Activated naive CD8-positive, alpha-beta T cell (primary cell): Measurements from ENCODE around the gene CBX4.

Source experiments
- H3K27ac Mint-ChIP-seq: one replicate; pipeline ENCODE4 v1.8.0; 2021; ENCODE audit warnings: mixed read lengths
- H3K27me3 Mint-ChIP-seq: one replicate; pipeline ENCODE4 v1.8.0; 2021; ENCODE audit warnings: mixed read lengths
- H3K36me3 Mint-ChIP-seq: one replicate; pipeline ENCODE4 v1.8.0; 2021; ENCODE audit warnings: mixed read lengths
- H3K4me1 Mint-ChIP-seq: one replicate; pipeline ENCODE4 v1.8.0; 2021; ENCODE audit warnings: low read depth, mixed read lengths
- H3K4me3 Mint-ChIP-seq: one replicate; pipeline ENCODE4 v1.8.0; 2021; ENCODE audit warnings: mild to moderate bottlenecking, mixed read lengths
- H3K9me3 Mint-ChIP-seq: one replicate; pipeline ENCODE4 v1.8.0; 2021; ENCODE audit warnings: low read depth, mixed read lengths

CBX4 gene

DNA sequence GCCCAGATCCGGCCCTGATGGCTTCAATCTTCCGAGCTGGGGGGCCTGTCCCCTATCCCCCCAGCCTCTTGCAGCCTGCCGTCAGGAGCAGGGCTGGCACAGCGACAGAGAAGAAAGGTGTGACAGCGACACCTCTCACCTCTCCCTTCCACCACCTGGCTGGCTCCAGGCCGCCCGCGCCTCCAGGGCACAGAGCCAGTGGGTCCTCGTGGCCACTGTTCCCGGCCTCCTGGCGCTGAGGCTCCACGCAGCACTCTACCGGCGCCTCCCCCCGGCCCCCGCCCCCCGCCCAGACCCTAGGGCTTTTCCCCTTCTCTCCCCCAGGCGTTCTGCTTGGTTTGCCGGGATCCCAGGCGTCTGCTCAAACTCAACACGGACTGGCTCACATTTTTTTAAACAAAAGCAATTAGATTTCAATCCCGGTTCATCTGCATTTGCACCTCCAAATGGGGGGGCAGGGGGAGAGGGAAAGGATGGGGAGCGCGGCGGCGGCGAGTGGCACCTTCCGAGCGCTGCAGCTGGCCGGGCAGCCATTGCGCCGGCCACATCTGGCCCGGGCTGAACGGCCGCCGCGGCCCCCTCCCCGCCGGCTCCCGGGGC, 29.6 kb downstream of the CBX4 start:
- Mint-ChIP-seq H3K36me3 (no peaks in the 10 kb centered on the region), H3K27me3 (peaks cover 36% of the 10 kb centered on the region), H3K27ac (no peak overlapping the region), H3K4me3 (no peak overlapping the region), H3K9me3 (no peaks in the 10 kb centered on the region), H3K4me1 (peaks cover 36% of the 10 kb centered on the region)

DNA sequence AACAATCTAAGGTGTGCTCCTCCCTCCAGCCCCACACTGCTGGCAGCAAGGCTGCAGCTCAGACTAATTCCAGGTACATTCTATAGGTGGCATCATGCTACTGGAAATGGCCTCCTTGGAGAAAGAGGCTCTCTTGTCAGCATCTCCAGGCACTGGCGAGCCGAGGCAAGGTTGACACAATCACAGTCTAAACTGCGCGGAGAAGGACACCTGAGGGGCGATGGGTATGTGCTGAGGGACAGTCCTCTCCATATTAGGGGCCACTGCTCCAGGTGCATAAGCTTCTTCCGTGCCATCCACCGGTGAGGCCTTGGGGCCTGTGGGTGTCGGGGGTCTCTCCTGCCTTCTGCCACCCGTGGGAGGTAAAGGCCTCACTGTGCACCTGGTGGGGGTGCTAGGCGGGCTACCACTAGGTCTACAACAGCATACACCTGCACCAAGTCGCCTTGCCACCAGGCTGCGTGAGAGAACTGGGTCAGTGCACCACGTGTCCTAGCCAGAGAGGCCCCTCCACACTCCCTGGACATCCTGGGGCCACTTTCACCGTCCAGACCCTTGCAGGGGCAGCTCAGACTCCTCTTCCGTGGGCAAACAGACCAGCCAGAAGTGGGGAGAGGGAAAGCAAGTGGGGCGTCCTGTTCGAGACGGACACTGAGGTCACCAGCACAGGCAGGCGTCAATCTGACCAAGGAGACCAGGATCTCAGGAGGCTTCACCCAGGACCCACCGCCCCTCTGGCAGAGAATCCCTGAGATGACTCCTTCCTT, 30.3 kb downstream of the CBX4 start:
- peaks cover 35% of the 10 kb centered on the region for H3K4me1 Mint-ChIP-seq
- no peaks in the 10 kb centered on the region for H3K36me3 Mint-ChIP-seq
- no peak overlapping the region for H3K27ac Mint-ChIP-seq
- peak overlapping the region; percentile 32 for H3K4me3 Mint-ChIP-seq
- no peaks in the 10 kb centered on the region for H3K9me3 Mint-ChIP-seq
- peaks cover 35% of the 10 kb centered on the region for H3K27me3 Mint-ChIP-seq

DNA sequence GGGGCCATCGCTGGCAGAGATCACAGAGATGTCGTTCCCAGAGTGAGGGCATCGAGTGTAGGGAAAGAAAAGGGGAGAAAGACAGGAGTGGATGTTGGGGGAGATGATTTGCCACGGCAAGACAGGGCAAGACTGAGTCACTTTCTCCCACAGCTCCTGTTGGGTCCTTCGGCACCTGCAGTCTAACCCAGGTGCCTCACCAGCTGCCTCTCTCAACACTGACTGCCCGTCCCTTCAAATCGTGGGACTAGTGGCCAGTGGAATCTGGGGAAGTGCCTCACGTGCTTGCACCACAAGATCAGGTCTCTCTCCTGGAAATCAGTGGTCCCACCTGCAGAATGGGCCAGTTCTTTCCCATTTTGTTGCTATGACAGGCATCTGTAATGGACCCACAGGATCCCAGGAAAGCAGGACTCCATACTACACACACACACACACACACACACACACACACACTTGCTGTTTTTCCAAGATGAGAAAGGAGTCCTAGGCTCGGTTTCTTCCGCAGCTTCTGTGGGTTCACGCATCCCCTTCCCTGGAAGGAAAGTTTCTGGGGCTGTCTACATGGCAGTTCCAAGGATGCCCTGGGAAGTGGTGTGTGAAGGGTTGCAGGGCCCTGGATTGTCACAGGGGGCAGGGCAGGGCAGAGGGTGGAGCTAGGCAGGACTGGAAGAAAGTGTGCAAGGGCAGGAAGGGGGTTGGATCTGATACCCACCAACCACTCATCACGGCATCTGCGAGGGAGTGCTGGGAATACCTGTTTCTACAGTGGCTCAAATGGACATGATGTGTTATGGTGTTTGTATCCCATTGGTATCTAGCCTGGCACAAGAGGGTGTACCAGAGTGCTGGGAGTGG, 32.1 kb downstream of the CBX4 start:
- peaks cover 38% of the 10 kb centered on the region for H3K4me1 Mint-ChIP-seq
- H3K9me3 Mint-ChIP-seq, result no peaks in the 10 kb centered on the region
- no peak overlapping the region for H3K4me3 Mint-ChIP-seq
- peak overlapping the region; percentile 58 for H3K27ac Mint-ChIP-seq
- H3K27me3 Mint-ChIP-seq, result peaks cover 35% of the 10 kb centered on the region
- H3K36me3 Mint-ChIP-seq, result no peaks in the 10 kb centered on the region

DNA sequence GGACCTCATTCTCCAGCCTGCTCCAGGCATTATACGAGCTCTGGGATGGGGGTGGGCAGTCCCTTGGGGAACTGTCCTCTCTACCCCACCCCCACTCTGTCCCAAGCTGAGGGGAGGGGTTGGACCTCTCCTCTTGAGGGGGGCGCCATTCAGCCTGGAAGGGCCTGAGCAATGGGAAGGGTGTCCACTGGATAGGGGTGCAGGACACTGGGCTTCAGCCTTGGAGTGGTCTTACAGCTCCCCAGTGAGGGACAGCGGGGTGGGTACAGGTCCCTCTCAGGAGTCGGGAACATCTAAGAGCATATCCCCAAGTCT, 32.8 kb downstream of the CBX4 start:
- H3K4me1 Mint-ChIP-seq, result peaks cover 38% of the 10 kb centered on the region
- no peaks in the 10 kb centered on the region for H3K9me3 Mint-ChIP-seq
- H3K27me3 Mint-ChIP-seq, result peaks cover 39% of the 10 kb centered on the region
- H3K27ac Mint-ChIP-seq, result peak overlapping the region; percentile 58
- H3K36me3 Mint-ChIP-seq, result no peaks in the 10 kb centered on the region
- no peak overlapping the region for H3K4me3 Mint-ChIP-seq

DNA sequence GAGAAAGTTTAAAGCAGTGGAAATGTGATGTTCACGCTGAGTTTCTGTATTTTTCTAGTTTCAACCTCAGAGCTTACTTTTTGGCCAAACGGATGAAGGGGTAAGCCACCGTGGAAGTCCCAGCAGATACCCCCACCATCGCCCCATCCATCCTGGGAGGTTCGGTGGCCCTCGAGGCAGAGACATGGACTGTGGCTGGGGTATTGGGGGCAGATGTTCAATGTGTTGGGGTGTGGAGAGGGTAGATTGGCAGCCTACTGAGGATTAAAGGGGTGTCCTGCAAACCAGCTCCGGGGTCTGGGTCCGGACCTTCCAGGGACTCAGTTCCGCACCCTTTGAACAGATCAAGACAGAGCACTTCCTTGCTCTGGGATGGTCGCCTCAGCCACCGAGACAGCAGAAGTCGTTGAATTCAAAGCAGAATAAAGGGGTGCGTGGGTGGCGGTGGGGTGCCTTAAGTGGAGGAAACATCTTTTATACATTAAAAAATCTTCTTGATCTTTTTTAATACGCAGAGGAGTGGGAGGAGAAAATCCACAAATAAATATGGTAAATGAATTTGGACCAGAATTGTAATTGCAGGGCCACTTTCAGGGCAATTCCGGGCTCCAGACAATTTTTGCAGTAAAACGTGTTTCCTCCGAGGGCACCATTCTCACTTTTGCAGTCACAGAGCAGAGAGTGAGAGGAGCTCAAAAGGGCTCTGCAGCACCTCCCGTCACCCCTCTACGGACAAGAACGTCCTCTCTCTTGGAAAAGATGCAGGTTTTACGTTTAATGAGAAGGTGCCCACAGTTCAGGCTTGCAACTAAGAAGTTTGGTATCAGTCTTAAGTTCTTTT, 34.2 kb downstream of the CBX4 start:
- H3K27ac Mint-ChIP-seq, result peak overlapping the region; percentile 64
- H3K36me3 Mint-ChIP-seq, result no peaks in the 10 kb centered on the region
- peaks cover 39% of the 10 kb centered on the region for H3K4me1 Mint-ChIP-seq
- H3K9me3 Mint-ChIP-seq, result no peaks in the 10 kb centered on the region
- peak overlapping the region; percentile 79 for H3K4me3 Mint-ChIP-seq
- peaks cover 40% of the 10 kb centered on the region for H3K27me3 Mint-ChIP-seq

DNA sequence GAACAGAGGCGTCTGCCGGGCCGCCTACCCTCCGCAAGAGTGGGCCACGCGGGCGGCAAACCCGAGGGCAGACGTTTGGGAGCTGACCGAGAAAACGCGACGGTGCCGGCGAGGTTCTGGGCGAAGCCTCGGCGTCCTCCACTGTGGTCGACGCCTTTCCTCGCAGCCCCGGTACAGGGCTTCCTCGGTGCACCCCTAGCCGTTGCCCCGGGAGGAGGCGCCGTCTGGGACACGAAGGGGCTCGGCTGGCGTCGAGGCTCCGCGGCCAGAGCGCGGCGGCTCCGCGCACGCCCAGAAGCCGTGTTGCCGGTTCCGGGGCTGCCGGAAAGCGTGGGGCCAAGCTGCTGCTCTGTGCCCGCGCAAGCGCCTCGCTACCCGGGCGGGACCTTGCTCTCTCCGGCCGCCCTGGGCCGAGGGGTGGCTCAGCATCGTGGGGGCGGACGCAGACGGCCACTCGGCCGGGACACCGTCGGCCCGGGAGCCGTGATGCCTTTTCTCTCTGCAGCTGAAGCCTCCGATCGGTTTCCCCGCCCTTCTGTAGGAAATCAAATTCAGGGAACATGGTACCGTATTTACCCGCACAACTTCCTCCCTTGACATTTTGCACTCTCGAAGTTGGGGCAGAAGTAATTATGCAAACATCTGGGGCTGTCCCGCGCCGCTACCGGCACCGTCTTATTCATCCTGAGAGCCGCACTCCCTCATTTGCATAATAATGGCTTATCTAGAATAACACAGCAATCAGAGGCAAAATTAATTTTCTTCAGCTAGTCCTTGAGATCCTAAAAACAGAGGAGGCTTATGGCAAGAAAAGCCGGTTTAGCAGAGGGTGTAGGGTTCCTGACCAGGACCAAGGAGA, 35.0 kb downstream of the CBX4 start:
- Mint-ChIP-seq H3K27me3 (peaks cover 46% of the 10 kb centered on the region), H3K9me3 (no peaks in the 10 kb centered on the region), H3K4me3 (peak overlapping the region; percentile 79), H3K27ac (peak overlapping the region; percentile 64), H3K36me3 (no peaks in the 10 kb centered on the region), H3K4me1 (peaks cover 47% of the 10 kb centered on the region)

DNA sequence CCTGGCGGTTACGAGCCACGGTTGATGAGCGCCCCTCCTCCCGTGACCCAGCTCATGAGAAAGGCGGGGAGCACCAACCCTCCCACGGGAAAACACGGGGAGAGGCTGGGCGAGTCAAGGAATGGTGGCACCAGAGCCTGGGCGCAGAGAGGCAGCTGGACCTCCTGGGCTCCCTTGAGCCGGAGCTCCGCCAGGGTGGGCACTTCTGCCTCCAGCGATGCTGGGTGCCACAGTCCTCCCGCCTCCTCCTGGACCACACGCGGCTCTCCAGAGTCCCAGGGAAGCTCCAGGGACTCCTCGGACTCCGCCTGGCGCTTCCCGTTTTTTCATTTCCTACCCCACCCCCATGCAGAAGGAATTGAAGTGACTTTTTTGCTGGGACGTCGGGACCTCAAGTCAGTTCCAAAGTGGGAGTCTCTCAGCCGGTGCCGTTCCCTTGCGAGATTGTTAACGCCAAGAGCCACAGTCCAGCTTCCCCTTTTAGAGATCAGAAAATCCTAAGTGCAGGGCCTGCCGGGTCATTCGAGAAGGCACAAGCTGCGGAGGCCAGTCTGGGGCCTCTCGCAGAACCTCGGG, 35.7 kb downstream of the CBX4 start:
- Mint-ChIP-seq H3K27me3 (peaks cover 43% of the 10 kb centered on the region), H3K4me1 (peaks cover 46% of the 10 kb centered on the region), H3K4me3 (peak overlapping the region; percentile 49), H3K9me3 (no peaks in the 10 kb centered on the region), H3K36me3 (no peaks in the 10 kb centered on the region), H3K27ac (no peak overlapping the region)

DNA sequence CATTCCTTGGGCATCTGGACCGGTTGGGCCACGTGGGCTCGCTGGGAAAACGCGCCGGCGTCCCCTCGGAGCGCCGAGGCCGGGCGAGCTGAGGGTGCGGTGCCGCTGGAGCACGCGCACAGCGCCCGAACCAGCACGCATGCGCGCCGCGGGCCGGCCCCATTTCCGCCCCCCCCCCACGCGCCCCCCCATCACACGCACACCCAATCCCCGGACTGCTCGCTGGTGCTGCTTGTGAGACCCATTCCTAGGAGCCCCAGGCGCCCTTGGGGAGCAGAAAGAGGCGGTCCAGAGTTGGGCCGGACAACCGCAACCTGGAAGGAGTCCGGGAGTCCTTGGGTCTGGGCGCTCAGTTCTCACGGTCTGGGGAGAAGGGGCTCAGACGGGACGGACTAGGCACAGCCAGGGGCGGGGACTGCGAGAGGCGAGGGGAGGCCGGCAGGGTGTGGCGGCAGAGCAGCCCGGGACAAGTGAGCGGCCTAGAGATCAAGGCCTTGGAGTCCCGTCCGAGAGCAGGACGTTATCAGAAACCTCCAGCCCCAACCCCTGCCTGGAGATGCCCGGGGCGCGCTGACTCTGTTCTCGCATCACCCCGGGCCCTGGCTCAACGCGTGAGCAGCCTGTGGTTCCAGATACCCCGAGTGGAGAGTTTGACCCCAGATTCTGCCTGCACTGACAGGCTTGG, 36.4 kb downstream of the CBX4 start:
- H3K27ac Mint-ChIP-seq, result no peak overlapping the region
- peaks cover 47% of the 10 kb centered on the region for H3K4me1 Mint-ChIP-seq
- H3K36me3 Mint-ChIP-seq, result no peaks in the 10 kb centered on the region
- no peaks in the 10 kb centered on the region for H3K9me3 Mint-ChIP-seq
- H3K27me3 Mint-ChIP-seq, result peaks cover 39% of the 10 kb centered on the region
- no peak overlapping the region for H3K4me3 Mint-ChIP-seq

DNA sequence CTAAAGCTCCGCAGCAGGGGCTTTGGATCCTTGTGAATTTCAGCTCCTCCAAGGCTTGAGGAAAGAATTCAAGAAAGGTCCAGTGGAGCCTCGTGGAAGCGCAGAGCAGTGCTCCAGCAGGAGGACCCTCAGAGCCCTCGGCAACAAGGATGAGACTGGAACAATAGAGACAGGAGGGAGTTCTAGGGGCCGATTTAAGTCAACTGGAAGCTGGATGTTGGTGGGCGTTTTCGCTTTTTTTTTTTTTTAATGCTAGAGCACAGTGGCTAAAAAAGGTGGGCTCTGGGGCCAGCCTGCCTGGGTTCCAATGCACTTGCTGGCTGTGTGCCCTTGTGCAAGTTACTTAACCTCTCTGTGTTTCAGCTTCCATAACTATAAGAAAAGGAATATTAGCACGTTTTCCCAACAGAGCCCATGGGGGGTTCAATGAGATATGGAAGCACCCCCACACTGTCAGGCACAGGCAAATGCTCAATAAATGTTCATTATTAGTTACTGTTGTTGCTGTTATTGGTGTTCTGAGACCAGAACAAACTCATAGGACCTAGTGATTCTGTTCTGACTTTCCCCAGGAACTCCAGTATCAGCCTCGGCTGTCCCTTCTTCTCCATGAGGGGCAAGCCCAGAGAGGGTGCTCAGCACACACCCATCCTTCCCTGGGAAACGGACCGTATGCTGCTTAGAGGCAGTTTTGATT, 37.1 kb downstream of the CBX4 start:
- no peak overlapping the region for H3K27ac Mint-ChIP-seq
- peaks cover 46% of the 10 kb centered on the region for H3K4me1 Mint-ChIP-seq
- peak overlapping the region; percentile 49 for H3K4me3 Mint-ChIP-seq
- H3K27me3 Mint-ChIP-seq, result peaks cover 34% of the 10 kb centered on the region
- no peaks in the 10 kb centered on the region for H3K9me3 Mint-ChIP-seq
- H3K36me3 Mint-ChIP-seq, result no peaks in the 10 kb centered on the region

DNA sequence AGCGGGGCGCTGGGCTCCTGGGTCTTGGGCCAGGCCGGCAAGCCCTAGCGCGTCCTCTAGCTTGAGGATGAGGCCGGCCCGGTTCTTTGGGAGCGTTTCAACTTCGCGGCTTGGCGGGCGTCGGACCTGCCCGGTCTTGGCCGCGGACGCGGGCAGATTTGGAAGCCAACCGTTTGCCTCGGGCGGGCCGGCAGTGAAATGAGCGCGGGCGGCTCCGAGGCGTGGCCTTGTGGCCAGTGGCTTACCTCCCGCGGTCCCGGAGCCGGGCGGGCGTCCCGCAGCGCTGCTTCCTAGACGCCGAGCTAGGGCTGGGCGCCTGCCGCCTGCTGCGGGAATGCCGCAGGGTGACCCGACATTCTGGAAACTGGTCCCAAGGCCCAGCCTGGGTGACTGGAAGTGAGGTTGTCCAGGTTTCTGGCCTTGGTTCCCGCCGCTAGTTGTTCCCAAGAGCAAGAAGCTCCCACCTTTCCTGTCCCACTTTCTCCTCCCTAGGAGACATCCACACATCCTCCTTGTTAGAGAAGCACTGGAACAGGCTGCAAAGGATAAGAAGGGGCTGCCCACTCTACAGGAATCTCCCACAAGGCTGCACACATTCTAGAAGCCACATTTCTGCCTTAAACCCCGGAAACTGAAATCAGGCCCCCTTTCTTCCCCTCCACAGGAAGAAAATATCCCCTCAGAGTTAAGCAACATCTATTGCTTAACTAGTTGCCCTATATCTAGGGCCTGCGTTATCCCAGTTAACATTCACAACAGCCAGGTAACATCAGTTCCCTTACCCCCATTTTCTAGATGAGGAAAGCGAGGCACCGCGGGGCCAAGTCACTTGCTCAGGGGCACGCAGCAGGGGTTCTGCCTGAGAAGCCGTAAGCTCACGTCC, 37.8 kb downstream of the CBX4 start:
- H3K27ac Mint-ChIP-seq, result no peak overlapping the region
- H3K4me3 Mint-ChIP-seq, result peak overlapping the region; percentile 49
- peaks cover 44% of the 10 kb centered on the region for H3K4me1 Mint-ChIP-seq
- no peaks in the 10 kb centered on the region for H3K36me3 Mint-ChIP-seq
- peaks cover 31% of the 10 kb centered on the region for H3K27me3 Mint-ChIP-seq
- H3K9me3 Mint-ChIP-seq, result no peaks in the 10 kb centered on the region

DNA sequence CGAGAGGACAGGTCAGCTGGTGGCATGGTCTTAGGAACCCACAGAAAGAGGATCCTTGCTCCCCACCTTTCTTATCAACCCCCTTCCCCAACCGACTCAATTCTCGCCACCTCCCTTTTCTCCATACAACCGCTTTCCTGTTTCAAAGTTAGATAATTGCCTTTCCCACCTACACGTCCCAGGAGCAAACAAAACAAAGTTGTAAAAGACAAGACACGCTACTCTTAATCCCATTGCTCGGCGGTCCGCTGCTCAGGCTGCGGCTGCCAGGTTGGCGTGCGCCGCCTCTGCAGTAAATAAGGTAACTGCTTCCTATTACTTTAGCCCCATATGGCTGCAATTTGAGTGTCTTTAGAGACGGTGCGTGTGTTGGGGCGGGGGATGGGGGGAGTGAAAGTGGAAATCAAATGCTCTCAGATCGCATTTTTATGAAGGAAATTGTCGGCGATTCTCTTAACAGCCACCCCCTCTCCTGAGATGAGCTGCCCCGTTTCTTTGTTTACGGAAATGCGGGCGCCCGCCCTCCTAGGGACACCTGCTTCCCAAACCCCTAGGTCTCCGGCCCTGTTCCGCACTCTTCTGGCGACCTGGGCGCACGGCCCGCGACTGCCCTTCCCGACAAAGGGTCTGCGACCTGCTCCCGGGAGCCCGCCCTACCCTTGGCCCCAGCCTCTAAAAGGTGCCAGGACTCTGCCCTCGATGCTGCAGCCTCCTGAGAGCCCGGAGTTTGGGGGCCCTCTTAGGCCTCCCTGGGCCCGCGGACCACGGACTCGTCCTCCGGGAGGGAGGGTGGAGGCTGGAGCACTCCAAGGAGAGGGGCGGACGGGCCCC, 38.7 kb downstream of the CBX4 start:
- peak overlapping the region; percentile 89 for H3K4me3 Mint-ChIP-seq
- H3K4me1 Mint-ChIP-seq, result peaks cover 50% of the 10 kb centered on the region
- H3K27me3 Mint-ChIP-seq, result peaks cover 30% of the 10 kb centered on the region
- H3K36me3 Mint-ChIP-seq, result no peaks in the 10 kb centered on the region
- no peak overlapping the region for H3K27ac Mint-ChIP-seq
- no peaks in the 10 kb centered on the region for H3K9me3 Mint-ChIP-seq
